Heart left ventricle (tissue), 13 donors: ENCODE results near the gene ADGRV1.

ENCODE experiments used
- POLR2A ChIP-seq, 2 donors: fragments of 450-650 bp; IDR thresholded peaks; one replicate each; pipeline ENCODE4 v1.6.1; 2017; ENCODE audit warnings: antibody characterized with exemption in 2 of 2, mild to moderate bottlenecking in 2 of 2, moderate library complexity in 2 of 2
- TF ChIP-seq, protein P1 (sequence below), 12 donors: fragments of 200-600 bp; sonication (generic) in 4 of 12; IDR thresholded peaks; one replicate each; pipeline versions ENCODE4 v1.5.0 to v1.8.0; 2018 to 2022; ENCODE audit warnings: antibody characterized with exemption in 12 of 12, mild to moderate bottlenecking in 5 of 12
- donor health status: ischemic (EF 13 %, LVEDD 7.1; RV severe dilation, severe dysfunction).
- donor health status: DM: no; HTN: yes; CAD: no.
- donor health status: DM: no; HTN: no; CAD: no.
- donor health status: ischemic (EF 25% LVEDD 6.9; RV normal size, moderate dysfunction).
- donor health status: ischemic (EF 25% LVEDD 5.7; RV mildly dilated, moderate dysfunction).
- donor health status: ischemic (EF 35%, LVEDD 5.7; RV mildly dilated, moderate dysfunction).
- donor health status: nonischemic (EF 11% LVEDD 7.7; RV severe dilation, severe dysfunction).
- donor health status: DM: yes; HTN: yes; CAD: no.
- donor health status: PGD.
- donor health status: ischemic (EF 29% LVEDD 5.4; RV normal size, mild dysfunction).
- donor health status: nonischemic (EF 23%, LVEDD 6.1; RV moderate dilation, normal function).

DNA sequence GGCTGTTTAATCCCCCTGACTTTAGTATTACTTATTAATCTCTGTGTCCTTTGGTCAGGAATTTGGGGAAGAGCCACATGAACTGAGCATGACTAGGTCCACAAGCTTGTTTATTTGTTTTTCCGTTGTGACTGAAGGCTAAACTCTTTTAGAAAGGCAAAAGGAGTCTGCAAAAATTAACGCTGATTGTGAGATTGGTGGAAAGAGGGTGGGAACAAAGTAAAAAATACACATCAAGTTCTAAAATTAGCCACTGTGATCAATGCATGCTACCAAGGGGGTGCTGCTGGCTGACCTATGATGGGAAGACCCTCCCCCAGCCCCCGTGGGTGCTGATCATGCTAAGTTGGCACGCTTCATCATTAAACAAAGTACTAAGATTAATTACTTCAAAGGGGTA is 356.8 kb downstream of the ADGRV1 start:
- TF ChIP-seq, protein P1, sequence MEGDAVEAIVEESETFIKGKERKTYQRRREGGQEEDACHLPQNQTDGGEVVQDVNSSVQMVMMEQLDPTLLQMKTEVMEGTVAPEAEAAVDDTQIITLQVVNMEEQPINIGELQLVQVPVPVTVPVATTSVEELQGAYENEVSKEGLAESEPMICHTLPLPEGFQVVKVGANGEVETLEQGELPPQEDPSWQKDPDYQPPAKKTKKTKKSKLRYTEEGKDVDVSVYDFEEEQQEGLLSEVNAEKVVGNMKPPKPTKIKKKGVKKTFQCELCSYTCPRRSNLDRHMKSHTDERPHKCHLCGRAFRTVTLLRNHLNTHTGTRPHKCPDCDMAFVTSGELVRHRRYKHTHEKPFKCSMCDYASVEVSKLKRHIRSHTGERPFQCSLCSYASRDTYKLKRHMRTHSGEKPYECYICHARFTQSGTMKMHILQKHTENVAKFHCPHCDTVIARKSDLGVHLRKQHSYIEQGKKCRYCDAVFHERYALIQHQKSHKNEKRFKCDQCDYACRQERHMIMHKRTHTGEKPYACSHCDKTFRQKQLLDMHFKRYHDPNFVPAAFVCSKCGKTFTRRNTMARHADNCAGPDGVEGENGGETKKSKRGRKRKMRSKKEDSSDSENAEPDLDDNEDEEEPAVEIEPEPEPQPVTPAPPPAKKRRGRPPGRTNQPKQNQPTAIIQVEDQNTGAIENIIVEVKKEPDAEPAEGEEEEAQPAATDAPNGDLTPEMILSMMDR (IDR thresholded peaks at IDR 0.05) = no peak
- no peak for TF ChIP-seq POLR2A (IDR thresholded peaks at IDR 0.05)
